PC-9 (cell line): Measurements from ENCODE around the gene APBA2. TPM values are rescaled to one million over a fixed set of nuclear protein-coding genes. Genes with fewer than 3 reads are reported as not detected.

Experiments used
- BruUV-seq: library from RNA; stranded (reverse); fragments of 400-500 nt; replicated peaks from 2 replicates; lab custom pipeline; 2021; lab: Mats Ljungman, UMichigan
- CTCF ChIA-PET: fragments of 300-600 bp; sonication (Branson Sonifier 250); formaldehyde crosslinking; loops from one replicate; lab custom pipeline; 2022; ENCODE audit warnings: antibody characterized with exemption; lab: Charles Lee
- POLR2A ChIA-PET: fragments of 300-600 bp; sonication (Branson Sonifier 250); formaldehyde crosslinking; loops from one replicate; lab custom pipeline; 2022; ENCODE audit warnings: antibody characterized with exemption; ENCODE audit not compliant: unreplicated experiment; lab: Charles Lee
- DNase-seq, 2 experiments: peaks; one replicate each; pipeline versions ENCODE4 v3.0.0 to v3.0.0-alpha.2; 2015 to 2022; ENCODE audit warnings: mixed read lengths in 1 of 2
- H2AFZ ChIP-seq: fragments of 200-600 bp; sonication (generic); 2 replicates; pipeline ENCODE4 v1.8.1; 2017; ENCODE audit warnings: antibody characterized with exemption
- H3F3A ChIP-seq: fragments of 200-600 bp; sonication (generic); 2 replicates; pipeline ENCODE4 v1.8.1; 2017; ENCODE audit warnings: antibody characterized with exemption, mild to moderate bottlenecking, low read depth; ENCODE audit not compliant: insufficient read depth
- H3K27ac ChIP-seq: fragments of 200-600 bp; sonication (generic); 2 replicates; pipeline ENCODE4 v1.6.1; 2016; ENCODE audit warnings: mixed run types
- H3K27me3 ChIP-seq: fragments of 200-600 bp; sonication (generic); 2 replicates; pipeline ENCODE4 v1.6.1; 2016; ENCODE audit warnings: low read depth, mixed run types; ENCODE audit not compliant: insufficient read depth
- H3K36me3 ChIP-seq: fragments of 200-600 bp; sonication (generic); 2 replicates; pipeline ENCODE4 v1.6.1; 2016; ENCODE audit warnings: low read depth, mixed run types
- H3K4me1 ChIP-seq: fragments of 200-600 bp; sonication (generic); replicated peaks from 2 replicates; pipeline ENCODE4 v1.6.1; 2016; ENCODE audit warnings: mixed run types; ENCODE audit not compliant: insufficient read depth
- H3K4me2 ChIP-seq: fragments of 200-600 bp; sonication (generic); 2 replicates; pipeline ENCODE4 v1.6.1; 2017; ENCODE audit warnings: mixed run types
- H3K4me3 ChIP-seq: fragments of 200-600 bp; sonication (generic); 2 replicates; pipeline ENCODE4 v1.6.1; 2016; ENCODE audit warnings: mixed run types
- H3K79me2 ChIP-seq: fragments of 200-600 bp; sonication (generic); 2 replicates; pipeline ENCODE4 v1.6.1; 2017; ENCODE audit warnings: low read depth, mixed run types
- H3K9me2 ChIP-seq: fragments of 200-600 bp; sonication (generic); 2 replicates; pipeline ENCODE4 v1.8.1; 2017; ENCODE audit warnings: mild to moderate bottlenecking; ENCODE audit not compliant: insufficient read depth
- H3K9me3 ChIP-seq: fragments of 200-600 bp; sonication (generic); 2 replicates; pipeline ENCODE4 v1.8.1; 2016; ENCODE audit warnings: low read depth; ENCODE audit not compliant: insufficient read depth
- H4K20me1 ChIP-seq: fragments of 200-600 bp; sonication (generic); 2 replicates; pipeline ENCODE4 v1.8.1; 2017; ENCODE audit not compliant: insufficient read depth
- CTCF ChIP-seq: fragments of 200-600 bp; sonication (generic); conservative IDR thresholded peaks from 2 replicates; pipeline ENCODE4 v1.6.1; 2017; ENCODE audit warnings: mixed run types, antibody characterized with exemption, mild to moderate bottlenecking, moderate library complexity
- EZH2 ChIP-seq: fragments of 200-600 bp; sonication (generic); IDR thresholded peaks from 2 replicates; pipeline ENCODE4 v1.8.0; 2017; ENCODE audit warnings: antibody characterized with exemption, low read depth
- intact Hi-C: fragments of 100-400 bp; cut with micrococcal nuclease; formaldehyde crosslinking; loops from one replicate; pipeline ENCODE4 v1.10.0; 2022; ENCODE audit not compliant: unreplicated experiment
- total RNA-seq: library from RNA; stranded (reverse); gene quantifications from 2 replicates; pipeline ENCODE4 v1.2.3, GENCODE V29; 2021

The APBA2 gene
- total RNA-seq, 1 experiment from 2014 or later: not detected

GRCh38 chr15:28875461-28876000 lies 10.2 kb upstream of the APBA2 start:
- no peaks in the 10 kb centered on the region for H3K9me3 ChIP-seq
- no peaks in the 10 kb centered on the region for H3K79me2 ChIP-seq
- DNase-seq: no peak
- no peak overlapping the region for H3K4me3 ChIP-seq
- TF ChIP-seq CTCF (no peak), EZH2 (no peak)
- no peaks in the 10 kb centered on the region for H3F3A ChIP-seq
- H3K9me2 ChIP-seq: no peaks in the 10 kb centered on the region
- no peak overlapping the region for H3K27ac ChIP-seq
- no peaks in the 10 kb centered on the region for H3K4me1 ChIP-seq
- no TSS peak for BruUV-seq
- no peak overlapping the region for H2AFZ ChIP-seq
- H3K4me2 ChIP-seq: no peak overlapping the region
- intact Hi-C loops: no loop called here
- CTCF ChIA-PET: no interaction called here
- peaks cover 38% of the 10 kb centered on the region for H3K27me3 ChIP-seq
- no peaks in the 10 kb centered on the region for H3K36me3 ChIP-seq
- POLR2A ChIA-PET: no interaction called here
- no peaks in the 10 kb centered on the region for H4K20me1 ChIP-seq

- ChIA-PET POLR2A (no interaction called here), CTCF (no interaction called here)
- no peak for DNase-seq
- Histone ChIP-seq H3K4me1 (no peaks in the 10 kb centered on the region), H3K4me3 (no peak overlapping the region), H3K9me3 (no peaks in the 10 kb centered on the region), H3K27ac (no peak overlapping the region), H4K20me1 (no peaks in the 10 kb centered on the region), H3K79me2 (no peaks in the 10 kb centered on the region), H2AFZ (no peak overlapping the region), H3K36me3 (no peaks in the 10 kb centered on the region), H3F3A (no peaks in the 10 kb centered on the region), H3K27me3 (peaks cover 37% of the 10 kb centered on the region), H3K4me2 (no peak overlapping the region), H3K9me2 (no peaks in the 10 kb centered on the region)
- intact Hi-C loops: no loop called here
- BruUV-seq: no TSS peak
- TF ChIP-seq CTCF (no peak), EZH2 (no peak)
Measured at GRCh38 chr15:28876131-28876844, 9.5 kb upstream of the APBA2 start.

GRCh38 chr15:28876845-28877185 lies 9.0 kb upstream of the APBA2 start:
- Histone ChIP-seq H3K4me3 (no peak overlapping the region), H4K20me1 (no peaks in the 10 kb centered on the region), H3K79me2 (no peaks in the 10 kb centered on the region), H3K9me3 (no peaks in the 10 kb centered on the region), H3K27me3 (peaks cover 36% of the 10 kb centered on the region), H3K9me2 (no peaks in the 10 kb centered on the region), H3K4me2 (no peak overlapping the region), H3F3A (no peaks in the 10 kb centered on the region), H3K4me1 (no peaks in the 10 kb centered on the region), H3K27ac (no peak overlapping the region), H2AFZ (no peak overlapping the region), H3K36me3 (no peaks in the 10 kb centered on the region)
- no TSS peak for BruUV-seq
- no peak for TF ChIP-seq CTCF
- no peak for DNase-seq
- intact Hi-C loops: no loop called here
- ChIA-PET POLR2A (no interaction called here), CTCF (no interaction called here)
